ENCODE data around the gene PHC2.

GRCh38 chr1:33331444-33332356 lies 99.2 kb downstream of the PHC2 start:
- TF ChIP-seq, protein P1, sequence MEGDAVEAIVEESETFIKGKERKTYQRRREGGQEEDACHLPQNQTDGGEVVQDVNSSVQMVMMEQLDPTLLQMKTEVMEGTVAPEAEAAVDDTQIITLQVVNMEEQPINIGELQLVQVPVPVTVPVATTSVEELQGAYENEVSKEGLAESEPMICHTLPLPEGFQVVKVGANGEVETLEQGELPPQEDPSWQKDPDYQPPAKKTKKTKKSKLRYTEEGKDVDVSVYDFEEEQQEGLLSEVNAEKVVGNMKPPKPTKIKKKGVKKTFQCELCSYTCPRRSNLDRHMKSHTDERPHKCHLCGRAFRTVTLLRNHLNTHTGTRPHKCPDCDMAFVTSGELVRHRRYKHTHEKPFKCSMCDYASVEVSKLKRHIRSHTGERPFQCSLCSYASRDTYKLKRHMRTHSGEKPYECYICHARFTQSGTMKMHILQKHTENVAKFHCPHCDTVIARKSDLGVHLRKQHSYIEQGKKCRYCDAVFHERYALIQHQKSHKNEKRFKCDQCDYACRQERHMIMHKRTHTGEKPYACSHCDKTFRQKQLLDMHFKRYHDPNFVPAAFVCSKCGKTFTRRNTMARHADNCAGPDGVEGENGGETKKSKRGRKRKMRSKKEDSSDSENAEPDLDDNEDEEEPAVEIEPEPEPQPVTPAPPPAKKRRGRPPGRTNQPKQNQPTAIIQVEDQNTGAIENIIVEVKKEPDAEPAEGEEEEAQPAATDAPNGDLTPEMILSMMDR (IDR thresholded peaks at IDR 0.05): no peak
- no peak for TF ChIP-seq POLR2A (IDR thresholded peaks at IDR 0.05)
